CD4-positive, alpha-beta T cell treated with Interleukin-12 subunit alpha and Interleukin-12 subunit beta, for 1 hour (primary cell): Measurements from ENCODE around the gene PIGZ.
"Not testable (repeated sequence)": the region's sequence is repeated elsewhere in the genome, so short reads cannot be mapped to it uniquely, and the experiment has no call there.

Experiments
- DNase-seq: peaks from one replicate; pipeline ENCODE4 v3.0.0-alpha.2; 2020

Gene PIGZ

DNA sequence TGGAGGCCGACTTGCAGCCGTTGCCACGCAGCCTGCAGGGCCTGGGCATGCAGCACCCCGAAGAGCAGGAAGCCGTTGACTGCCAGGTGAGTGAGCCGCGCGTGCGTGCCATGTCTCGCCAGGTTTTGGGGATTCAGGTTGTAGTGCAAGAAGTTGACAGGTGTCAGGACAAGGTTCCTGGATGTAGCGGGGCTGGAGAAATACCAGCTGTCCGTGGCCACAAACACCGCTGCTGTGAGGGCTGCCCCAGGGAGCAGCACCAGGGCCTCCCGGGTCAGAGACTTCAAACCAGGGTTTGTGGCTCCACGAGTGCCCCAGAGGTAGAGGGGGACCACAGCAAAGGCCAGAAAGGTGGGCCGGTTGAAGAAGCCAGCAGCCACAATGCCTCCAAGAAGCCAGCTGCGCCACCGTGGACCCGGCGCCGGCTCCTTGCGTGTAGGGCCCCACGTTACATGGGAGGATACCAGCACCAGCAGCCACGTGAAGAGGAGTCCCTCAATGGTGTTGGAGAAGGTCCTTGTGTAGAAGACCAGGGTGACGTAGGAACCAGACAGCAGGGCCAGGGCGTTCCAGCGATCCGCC, 20.7 kb downstream of the PIGZ start:
- no peak for DNase-seq

DNA sequence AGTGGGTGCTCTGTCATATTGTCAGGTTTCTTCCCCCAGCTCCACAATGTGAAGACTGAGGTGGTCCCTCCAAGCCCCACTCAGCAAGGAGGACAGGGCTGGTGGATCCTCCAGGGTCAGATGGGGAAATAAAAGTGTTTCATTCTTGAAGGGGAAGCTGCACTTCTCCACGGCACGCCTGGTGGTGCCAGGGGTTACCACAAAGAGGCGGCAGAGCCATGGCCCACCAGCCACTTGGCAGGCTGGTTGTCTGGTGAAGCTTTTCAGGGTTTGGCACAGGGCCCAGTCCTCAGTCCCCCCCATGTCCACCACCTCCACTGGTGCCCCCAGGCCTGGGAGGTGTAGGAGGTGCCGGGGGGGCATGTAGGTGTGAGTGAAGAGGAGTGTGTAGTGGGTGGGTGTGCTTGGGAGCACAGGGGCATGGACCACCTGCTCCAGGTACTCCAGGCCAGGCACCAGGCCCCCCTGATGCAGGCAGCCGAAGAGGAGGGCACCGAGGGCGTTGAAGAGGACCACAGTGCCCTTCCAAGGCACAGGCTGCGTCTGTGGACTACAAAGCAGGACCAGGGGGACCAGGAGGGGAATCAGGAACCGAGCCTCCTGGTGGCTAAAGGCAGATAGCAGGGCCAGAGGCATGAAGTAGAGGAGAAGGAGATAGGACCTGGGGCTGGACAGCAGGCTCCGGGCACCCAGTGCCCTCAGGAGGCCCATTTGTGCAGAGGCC, 21.3 kb downstream of the PIGZ start:
- no peak for DNase-seq

DNA sequence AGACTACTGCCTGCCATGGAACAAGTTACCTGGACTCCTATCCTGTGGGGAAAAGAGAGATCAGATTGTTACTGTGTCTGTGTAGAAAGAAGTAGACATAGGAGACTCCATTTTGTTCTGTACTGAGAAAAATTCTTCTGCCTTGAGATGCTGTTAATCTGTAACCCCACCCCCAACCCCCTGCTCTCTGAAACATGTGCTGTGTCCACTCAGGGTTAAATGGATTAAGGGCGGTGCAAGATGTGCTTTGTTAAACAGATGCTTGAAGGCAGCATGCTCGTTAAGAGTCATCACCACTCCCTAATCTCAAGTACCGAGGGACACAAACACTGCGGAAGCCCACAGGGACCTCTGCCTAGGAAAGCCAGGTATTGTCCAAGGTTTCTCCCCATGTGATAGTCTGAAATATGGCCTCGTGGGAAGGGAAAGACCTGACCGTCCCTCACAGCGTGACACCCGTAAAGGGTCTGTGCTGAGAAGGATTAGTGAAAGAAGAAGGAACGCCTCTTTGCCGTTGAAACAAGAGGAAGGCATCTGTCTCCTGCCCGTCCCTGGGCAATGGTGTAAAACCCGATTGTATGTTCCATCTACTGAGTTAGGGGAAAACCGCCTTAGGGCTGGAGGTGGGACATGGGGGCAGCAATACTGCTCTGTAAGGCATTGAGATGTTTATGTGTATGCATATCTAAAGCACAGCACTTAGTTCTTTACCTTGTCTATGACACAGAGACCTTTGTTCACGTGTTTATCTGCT, 24.4 kb downstream of the PIGZ start:
- DNase-seq, result not testable (repeated sequence)

DNA sequence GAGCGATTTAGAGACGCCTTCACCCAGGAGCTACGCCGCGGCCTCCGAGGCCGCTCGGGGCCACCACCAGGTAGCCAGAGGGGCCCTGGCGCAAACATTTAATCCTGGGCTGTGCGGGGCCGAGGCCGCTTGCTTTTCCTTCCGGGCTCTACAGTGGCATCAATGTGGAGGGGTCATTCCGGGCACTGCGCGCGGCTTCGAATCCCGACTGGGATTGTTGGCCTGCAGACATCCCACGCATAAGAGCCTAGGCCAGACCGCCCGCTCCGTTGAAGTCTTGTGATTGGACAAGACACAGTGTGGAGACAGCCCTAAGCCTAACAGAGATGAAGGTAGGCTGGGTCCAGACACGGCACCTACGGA, 25.7 kb downstream of the PIGZ start:
- peak; percentile 28 for DNase-seq

DNA sequence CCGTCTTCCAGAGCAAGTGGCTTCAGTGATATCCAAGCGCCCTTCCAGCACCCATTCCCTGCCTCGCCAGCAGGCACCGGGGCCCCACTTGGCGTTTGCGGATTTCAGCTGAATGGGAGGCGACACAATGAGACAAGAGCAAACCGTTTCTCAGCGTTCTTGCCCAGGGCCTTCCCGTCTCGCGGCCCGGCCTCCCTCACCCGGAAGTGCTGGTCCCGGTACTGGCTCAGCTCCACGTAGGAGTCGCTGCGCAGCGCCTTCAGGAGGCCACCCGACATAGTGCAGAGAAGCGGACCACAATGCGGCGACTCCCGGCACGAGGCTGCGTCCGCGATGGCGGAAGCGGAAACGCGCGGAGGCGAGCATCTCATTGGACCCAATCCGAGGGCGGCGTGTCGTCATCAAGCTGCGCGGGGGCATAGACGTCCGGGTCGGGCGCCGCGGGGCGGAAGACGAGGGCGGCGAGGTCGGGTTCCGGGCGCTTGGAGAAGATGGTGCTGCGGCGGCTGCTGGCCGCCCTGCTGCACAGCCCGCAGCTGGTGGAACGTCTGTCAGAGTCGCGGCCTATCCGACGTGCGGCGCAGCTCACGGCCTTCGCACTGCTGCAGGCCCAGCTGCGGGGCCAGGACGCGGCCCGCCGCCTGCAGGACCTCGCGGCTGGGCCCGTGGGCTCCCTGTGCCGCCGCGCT, 26.3 kb downstream of the PIGZ start, which contains the start of gene NCBP2:
TSS of gene NCBP2 (minus strand) at position 303 of the 689 bp plus-strand sequence. CDS start at position 278, 25 bp downstream.
- peak; percentile 99 for DNase-seq

DNA sequence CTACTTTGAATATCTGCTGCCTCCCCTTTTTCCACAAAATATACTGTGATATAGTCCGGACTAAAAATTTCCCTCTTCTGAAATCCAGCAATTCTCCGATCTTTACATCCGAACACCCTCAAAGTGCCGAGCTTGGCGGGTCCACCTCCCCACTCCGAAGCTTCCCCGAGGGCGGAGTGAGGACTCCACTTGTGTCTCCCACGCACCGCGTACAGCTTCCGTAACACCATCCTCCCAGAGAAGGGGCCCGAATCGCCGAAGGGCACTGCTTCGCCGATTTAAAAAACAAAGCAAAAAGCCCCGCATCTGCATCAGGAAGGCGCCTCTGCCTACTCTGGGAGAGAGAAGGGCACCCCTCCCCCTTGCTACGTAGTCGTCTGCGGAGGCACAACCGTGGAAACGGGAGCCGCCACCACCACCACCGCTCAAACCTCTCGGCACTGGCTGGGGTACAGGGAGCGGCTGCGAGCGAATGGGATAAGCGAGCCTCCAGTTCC, 26.9 kb downstream of the PIGZ start:
- peak; percentile 64 for DNase-seq

DNA sequence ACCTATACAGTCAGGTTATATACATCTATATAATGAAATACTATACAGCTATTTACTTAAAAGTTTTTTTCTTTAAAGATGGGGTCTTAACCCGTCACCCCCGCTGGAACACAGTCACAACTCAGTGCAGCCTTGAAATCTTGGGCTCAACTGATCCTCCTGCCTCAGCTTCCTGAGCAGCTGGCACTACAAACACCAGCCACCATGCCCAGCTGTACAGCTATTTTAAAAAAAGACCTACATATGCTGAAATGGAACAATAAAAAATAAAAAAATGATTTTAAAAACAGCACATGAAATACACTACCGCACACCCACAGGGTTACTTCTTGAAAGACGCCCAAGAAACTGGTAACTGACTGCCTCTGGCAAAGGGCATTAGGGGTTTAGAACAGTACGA, 30.1 kb downstream of the PIGZ start:
- no peak for DNase-seq

DNA sequence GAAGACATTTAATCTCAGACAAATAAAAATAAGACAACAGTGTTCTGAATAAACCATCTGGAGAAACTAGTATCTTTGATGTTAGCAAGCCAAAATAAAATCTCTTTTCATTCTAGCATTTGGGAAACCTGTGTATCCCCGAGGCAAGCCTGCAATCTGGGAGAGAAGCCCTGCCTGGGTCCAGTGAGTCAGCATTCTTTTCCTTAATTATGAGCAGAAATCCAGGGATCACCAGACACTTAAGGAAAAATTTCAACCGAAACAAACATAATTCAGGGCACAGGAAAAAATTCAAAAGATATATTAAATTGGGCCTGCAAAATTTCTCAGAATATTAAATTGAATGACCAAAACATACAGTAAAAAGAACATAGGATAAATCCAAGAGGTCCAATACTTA, 30.5 kb downstream of the PIGZ start:
- DNase-seq, result no peak

DNA sequence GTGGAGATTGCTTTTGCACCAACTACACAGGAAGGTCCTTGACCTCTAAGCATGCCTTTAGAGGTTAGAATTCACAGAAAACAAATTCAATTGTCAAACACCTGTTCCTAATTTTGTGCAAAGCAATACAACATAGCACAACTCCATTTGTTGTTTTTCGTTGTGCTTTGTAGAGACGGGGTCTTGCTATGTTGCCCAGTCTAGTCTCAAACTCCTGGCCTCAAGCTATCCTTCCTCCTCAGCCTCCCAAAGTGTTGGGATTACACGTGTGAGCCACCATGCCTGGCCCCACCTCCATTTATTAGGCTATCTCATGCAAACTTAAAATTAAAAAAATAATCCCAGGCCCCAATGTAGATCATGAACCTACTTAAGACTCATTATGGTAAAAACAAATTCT, 32.3 kb downstream of the PIGZ start:
- no peak for DNase-seq

DNA sequence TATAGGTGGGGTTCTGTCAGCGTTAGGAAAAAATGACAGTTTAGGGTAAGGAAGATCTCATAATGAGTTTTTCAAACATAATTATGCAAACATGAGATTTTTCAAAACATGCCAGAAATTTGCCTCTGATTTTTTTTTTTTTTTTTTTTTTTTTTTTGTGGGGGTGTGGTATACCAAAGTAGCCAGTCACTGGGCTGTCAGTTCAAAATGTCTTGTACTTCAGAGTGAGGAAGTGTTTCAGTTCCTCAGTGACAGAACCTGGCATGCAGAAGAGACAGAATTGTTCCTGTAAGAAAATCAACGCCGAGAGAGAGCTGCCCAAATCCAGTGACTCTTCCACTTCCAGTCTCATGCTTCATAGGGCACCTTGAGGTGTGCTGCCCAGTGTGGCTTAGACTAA, 36.0 kb downstream of the PIGZ start:
- no peak for DNase-seq

DNA sequence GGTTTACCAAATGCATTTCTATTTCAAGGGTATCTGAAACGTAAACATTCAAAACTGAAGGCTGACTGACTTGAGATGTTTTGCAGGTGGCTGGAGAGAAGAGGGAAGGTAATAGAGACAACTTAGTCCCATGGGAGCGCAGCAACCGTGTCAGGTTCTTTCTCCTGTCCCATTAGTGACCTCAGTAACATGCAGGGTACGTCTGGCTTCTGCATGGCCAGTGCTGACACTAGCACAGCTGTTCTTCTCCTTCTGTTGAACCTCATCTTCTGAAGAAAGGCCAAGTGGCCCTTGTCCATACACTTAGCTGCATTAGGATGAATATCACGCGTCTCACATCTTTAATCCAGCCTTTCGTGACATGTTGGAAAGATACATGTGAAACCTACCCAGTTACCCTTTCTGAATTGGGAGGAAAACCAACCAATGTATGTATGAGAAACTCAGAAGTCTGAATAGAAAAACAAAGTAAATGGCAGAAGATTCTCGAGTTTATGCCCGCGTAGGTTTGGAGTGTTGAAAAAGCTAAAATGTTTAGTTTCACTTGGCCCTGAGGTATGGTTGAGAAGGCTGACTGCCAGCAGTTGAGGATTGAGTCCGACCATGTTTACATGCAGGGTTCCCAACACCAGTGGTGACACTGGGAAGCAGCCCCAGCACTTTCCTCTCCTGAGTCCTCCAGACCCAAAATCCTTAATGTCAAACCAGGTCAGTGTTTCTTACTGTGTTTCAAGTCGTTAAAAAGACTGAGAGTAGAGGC, 36.6 kb downstream of the PIGZ start:
- DNase-seq, result no peak

DNA sequence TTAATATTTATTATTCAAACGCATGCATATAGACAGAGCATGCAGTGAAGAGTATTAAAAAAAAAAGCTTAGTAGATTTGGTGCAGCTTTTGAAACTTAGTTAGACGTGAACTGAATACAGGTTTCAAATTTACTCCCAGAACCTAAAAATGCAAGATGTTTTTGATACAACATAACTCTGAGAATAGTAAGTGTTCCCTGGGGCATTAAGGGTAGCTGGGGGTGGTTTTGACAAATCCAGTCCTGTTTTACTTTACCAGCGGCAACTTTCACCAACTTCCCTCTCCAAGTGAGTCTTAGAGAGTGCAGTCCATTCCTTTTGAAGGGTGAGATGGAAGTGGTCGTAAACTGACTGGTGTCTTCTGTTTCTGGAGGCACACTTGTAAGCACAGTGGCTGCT, 37.5 kb downstream of the PIGZ start:
- no peak for DNase-seq

DNA sequence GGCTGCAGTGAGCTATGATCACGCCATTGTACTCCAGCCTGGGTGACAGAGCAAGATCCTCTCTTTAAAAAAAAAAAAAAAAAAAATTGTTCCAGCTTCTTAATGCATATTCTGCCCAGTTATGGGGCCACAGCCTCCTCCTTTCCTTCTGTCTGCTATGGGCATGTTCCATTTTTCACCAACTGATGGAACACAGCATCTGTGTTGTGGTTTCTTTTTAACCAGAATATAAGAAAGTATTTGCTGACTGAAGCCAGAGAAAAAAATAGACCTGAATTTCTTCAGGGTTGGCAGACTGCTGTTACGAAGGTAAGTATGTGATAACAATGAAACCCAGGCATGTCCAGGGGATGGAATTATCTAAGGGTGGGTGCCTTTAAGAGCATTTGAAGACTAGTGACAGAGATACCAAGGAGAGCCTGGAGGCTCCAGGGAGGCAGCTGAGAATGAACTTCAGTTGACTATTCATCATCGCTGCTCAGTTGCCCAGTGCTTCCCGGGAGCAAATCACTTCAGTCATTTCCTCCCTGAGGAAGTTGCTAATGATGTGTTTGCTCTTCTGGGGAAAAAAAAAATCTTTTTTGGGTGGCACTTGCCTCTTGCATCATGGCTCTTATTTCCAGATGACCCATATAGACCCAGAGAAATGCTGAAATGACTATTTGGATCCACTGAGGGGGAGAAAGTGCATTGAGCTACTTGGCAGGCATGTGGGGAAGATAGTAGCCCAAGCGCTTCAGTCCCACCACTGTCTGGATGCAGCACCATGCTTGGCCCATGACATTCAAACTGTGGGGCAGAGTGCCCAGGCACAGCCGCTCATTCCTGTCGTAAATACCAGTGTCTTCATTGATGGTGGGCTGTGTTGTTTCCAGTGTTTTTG, 40.8 kb downstream of the PIGZ start:
- no peak for DNase-seq

DNA sequence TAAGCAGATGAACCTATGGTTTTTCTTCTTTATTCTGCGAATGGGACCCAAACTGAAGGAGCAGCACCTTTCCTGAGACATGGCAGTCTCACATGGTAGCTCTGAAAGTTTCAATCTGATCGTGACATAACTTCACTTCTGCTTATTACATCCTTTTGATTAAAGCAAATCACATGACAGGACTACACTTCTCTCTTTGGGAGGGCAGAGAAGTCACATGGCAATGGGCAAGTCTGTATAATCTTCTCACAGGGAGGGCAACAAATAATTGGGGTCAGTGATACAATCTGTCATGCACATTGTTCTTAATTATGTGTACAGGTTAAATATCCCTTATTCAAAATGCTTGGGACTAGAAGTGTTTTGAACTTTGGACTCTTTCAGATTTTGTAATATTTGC, 47.9 kb downstream of the PIGZ start:
- DNase-seq, result no peak

DNA sequence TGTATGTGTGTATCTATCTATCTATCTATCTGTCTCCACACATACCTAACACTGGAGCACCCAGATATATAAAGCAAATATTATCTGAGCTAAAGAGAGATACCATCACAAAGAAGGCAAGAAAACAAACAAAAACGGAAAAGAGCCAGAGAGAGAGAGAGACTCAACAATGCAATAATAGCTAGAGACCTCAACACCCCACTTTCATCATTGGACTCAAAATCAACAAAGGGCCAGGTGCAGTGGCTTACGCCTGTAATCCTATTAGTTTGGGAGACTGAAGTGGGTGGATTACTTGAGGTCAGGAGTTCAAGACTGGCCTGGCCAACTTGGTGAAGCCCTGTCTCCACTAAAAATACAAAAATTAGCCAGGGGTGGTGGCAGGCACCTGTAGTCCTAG, 49.7 kb downstream of the PIGZ start:
- DNase-seq, result no peak

DNA sequence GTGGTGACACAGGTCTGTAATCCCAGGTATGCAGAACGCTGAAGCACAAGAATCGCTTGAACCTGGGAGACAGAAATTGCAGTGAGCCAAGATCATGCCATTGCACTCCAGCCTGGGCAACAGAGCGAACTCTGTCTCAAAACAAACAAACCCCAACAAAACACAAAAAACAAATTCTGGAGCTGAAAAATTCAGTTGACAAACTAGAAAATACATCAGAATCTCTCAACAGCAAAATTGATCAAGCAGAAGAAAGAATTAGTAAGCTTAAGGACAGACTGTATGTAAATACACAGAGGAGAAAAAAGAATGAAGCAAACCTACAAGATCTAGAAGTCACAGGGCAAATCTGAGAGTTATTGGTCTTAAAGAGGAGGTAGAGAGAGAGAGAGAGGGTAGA, 51.6 kb downstream of the PIGZ start:
- DNase-seq, result no peak

DNA sequence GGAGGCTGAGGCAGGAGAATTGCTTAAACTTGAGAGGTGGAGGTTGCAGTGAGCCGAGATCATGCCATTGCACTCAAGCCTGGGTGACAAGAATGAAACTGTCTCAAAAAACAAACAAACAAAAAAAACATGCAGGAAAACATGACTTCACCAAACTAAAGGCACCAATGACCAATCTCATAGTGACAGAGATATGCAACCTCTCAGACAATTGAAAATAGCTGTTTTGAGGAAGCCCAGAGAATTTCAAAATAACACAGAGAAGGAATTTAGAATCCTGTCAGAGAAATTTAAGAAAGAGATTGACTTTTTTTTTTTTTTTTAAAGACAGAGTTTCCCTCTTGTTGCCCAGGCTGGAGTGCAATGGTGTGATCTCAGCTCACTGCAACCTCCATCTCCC, 52.4 kb downstream of the PIGZ start:
- DNase-seq, result no peak

DNA sequence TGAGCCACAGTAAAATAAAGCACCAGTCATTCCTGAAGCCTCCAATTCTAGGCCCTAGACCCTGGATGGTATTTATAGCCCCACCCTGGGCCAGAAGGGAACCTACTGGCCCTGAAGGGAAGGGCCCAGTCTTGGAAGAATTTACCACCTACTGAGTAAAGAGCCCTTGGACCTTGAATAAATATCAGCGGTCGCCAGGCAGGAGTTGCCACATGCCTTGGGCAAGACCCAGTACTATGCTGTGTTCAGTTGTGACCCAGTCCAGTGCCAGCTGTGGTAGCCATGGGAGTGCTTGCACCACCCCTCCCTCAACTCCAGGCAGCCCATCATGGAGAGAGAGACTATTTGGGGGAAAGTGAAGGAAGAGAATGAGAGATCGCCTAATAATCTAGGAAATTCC, 53.3 kb downstream of the PIGZ start:
- DNase-seq, result no peak

DNA sequence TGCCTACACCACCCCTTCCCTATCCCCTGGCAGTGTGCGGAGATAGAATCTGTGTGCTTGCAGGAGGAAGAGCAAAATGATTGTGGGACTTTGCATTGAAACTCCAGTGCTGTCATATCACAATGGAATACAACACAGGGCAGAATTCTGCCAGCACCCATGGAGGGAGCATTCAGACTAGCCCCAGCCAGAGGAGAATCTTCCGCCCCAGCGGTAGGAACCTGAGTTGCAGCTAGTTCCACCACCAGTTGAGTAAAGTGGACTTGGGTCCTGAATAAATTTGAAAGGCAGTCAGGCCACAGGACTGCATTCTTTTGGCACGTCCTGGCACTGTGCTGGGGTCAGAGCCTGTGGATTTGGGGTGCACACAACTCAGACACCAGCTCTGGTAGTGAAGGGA, 53.8 kb downstream of the PIGZ start:
- no peak for DNase-seq

DNA sequence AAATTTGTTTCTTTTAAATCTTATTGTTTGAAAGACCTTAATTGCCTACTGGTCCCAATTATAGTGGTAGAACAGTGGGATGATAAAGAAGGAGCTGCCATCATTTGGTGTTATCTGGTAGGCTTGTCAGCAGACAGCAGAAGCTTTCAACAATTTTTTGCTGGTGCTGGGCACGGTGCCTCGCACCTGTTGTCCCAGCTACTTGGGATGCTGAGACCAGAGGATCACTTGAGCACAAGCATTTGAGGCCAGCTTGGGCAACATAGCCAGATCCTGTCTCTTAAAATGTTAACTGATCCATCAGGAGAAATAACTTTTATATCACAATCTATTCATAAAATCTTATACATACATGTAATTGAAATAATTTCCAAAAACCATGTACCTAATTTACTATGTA, 64.9 kb downstream of the PIGZ start:
- no peak for DNase-seq

DNA sequence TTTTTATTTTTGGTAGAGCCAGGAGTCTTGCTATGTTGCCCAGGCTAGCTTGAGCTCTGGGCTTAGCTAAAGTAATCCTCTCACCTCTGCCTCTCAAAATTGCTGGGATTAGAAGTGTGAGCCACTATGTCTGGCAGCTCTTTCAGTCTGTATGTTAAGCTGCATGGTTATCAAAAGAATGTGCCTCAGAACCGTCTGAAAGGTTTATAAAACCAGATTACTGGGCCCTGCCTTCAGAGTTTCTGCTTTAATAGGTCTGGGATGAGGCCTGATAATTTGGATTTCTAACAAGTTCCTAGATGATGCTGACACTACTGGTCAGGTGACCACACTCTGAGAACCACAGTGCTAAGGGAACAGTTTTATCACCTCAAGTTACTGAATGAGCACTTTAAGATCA, 66.3 kb downstream of the PIGZ start:
- DNase-seq, result no peak

DNA sequence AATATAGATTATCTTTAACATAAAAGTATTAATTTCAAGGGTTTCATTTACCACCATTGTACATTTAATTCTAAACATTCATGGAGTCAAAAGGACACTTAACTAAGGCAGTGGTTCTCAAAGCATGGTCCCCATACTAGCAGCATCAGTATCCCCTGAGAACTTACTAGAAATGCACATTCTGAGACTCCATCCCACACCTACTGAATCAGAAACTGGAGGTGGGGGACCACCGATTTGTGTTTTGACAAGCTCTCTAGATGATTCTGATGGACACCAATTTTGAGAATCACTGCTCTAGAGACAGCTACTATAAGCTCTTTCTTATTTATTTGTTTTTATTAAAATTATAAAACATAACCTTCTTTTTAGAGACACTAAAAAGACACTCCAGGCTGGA, 66.9 kb downstream of the PIGZ start:
- no peak for DNase-seq
